ENCODE data around the gene TIGD7.
A peak's percentile ranks its signal among the peaks of the same experiment; 100 is the strongest.

TIGD7 gene

GRCh38 chr16:3282730-3283542 lies 22.3 kb downstream of the TIGD7 start, which contains the start of gene ZNF263:
Gene ZNF263, plus strand, starts transcription at chr16:3283491. Its CDS starts 328 bp downstream, at chr16:3283819.
- DNase-seq = peak; percentile 95 to 98
- H3K4me3 ChIP-seq = peak within 1 kb of the TSS; percentile 87 to 98
- peaks cover 26 to 33% (median 31%) of the 10 kb centered on the region in 3 donors for H3K36me3 ChIP-seq
- TF ChIP-seq CTCF (IDR thresholded peaks at IDR 0.05) = peak in 1 of 2 experiments; percentile 7
- peaks cover 0 to 23% (median 4%) of the 10 kb centered on the region in 3 donors for H3K9me3 ChIP-seq
- H3K27me3 ChIP-seq = no peaks in the 10 kb centered on the region
- peaks cover 0 to 34% (median 27%) of the 10 kb centered on the region in 4 donors for H3K4me1 ChIP-seq
- intact Hi-C loops (cut with DNase I; ENCODE audit: low total_unique reads) = loop anchor here (10.0 kb wide), 1 partner anchor 48 kb away; the partner anchor contains the start of gene ZNF200
- peak within 1 kb of the TSS; percentile 97 to 98 for H3K27ac ChIP-seq

GRCh38 chr16:3282103-3282729 lies 23.0 kb downstream of the TIGD7 start:
- Histone ChIP-seq H3K4me3 (peak overlapping the region; percentile 87 to 98), H3K27me3 (no peaks in the 10 kb centered on the region), H3K4me1 (peaks cover 0 to 34% (median 27%) of the 10 kb centered on the region in 4 donors), H3K27ac (peak overlapping the region; percentile 97 to 98), H3K36me3 (peaks cover 19 to 26% (median 24%) of the 10 kb centered on the region in 3 donors), H3K9me3 (peaks cover 0 to 16% (median 4%) of the 10 kb centered on the region in 3 donors)
- intact Hi-C loops (cut with DNase I; ENCODE audit: low total_unique reads) = loop anchor here (10.0 kb wide), 1 partner anchor 47 kb away; the partner anchor contains the start of gene ZNF200
- peak in 1 of 2 donors; percentile 42 for DNase-seq
- no peak for TF ChIP-seq CTCF (IDR thresholded peaks at IDR 0.05)

GRCh38 chr16:3281222-3281820 lies 23.9 kb downstream of the TIGD7 start:
- no peak overlapping the region for H3K4me3 ChIP-seq
- peaks cover 10 to 17% (median 15%) of the 10 kb centered on the region in 3 donors for H3K36me3 ChIP-seq
- no peak for TF ChIP-seq CTCF (IDR thresholded peaks at IDR 0.05)
- peaks cover 0 to 10% (median 4%) of the 10 kb centered on the region in 3 donors for H3K9me3 ChIP-seq
- H3K27me3 ChIP-seq = no peaks in the 10 kb centered on the region
- peak in 1 of 2 donors; percentile 3 for DNase-seq
- H3K4me1 ChIP-seq = peaks cover 0 to 34% (median 27%) of the 10 kb centered on the region in 4 donors
- intact Hi-C loops (cut with DNase I; ENCODE audit: low total_unique reads) = loop anchor here (10.0 kb wide), 1 partner anchor 47 kb away; the partner anchor contains the start of gene ZNF200
- H3K27ac ChIP-seq = no peak overlapping the region

GRCh38 chr16:3276679-3277078 lies 28.6 kb downstream of the TIGD7 start:
- Histone ChIP-seq H3K4me3 (no peak overlapping the region), H3K27me3 (no peaks in the 10 kb centered on the region), H3K36me3 (no peaks in the 10 kb centered on the region), H3K4me1 (peaks cover 0 to 2% (median 2%) of the 10 kb centered on the region in 4 donors), H3K27ac (no peak overlapping the region), H3K9me3 (peaks cover 0 to 2% (median under 1%) of the 10 kb centered on the region in 3 donors)
- TF ChIP-seq CTCF (IDR thresholded peaks at IDR 0.05) = no peak
- intact Hi-C loops (cut with DNase I; ENCODE audit: low total_unique reads) = no loop called here
- peak in 1 of 2 donors; percentile 5 for DNase-seq

GRCh38 chr16:3274947-3275346 lies 30.3 kb downstream of the TIGD7 start:
- no peak for DNase-seq
- TF ChIP-seq CTCF (IDR thresholded peaks at IDR 0.05) = no peak

More at GRCh38 chr16:3274947-3275346, 30.3 kb downstream of the TIGD7 start:
- H3K4me1 ChIP-seq = no peaks in the 10 kb centered on the region
- H3K36me3 ChIP-seq = no peaks in the 10 kb centered on the region
- no peak overlapping the region for H3K4me3 ChIP-seq
- H3K9me3 ChIP-seq = peaks cover 0 to 9% (median 6%) of the 10 kb centered on the region in 3 donors
- no peaks in the 10 kb centered on the region for H3K27me3 ChIP-seq
- intact Hi-C loops (cut with DNase I; ENCODE audit: low total_unique reads) = no loop called here
- no peak overlapping the region for H3K27ac ChIP-seq
